Heart left ventricle (tissue), 16 donors: ENCODE data around the gene HJURP. TPM values are rescaled to one million over a fixed set of nuclear protein-coding genes. Genes with fewer than 3 reads are reported as not detected.

Source experiments
- ATAC-seq, 4 donors: fragments of 200-7000 bp; cut with Tn5 transposase; one replicate each; pipeline ENCODE4 v1.9.1; 2020 to 2022; ENCODE audit warnings: moderate library complexity in 4 of 4, mild to moderate bottlenecking in 3 of 4, moderate number of reproducible peaks in 1 of 4
- DNase-seq, 5 donors: peaks; one replicate each; pipeline ENCODE4 v3.0.0-alpha.2; 2020
- H3K27ac ChIP-seq, 12 donors: fragments of 200-600 bp; sonication (generic) in 4 of 12; one replicate each; pipeline versions ENCODE4 v1.5.0 to v1.8.0; 2016 to 2022; ENCODE audit warnings: mild to moderate bottlenecking in 2 of 12
- H3K27me3 ChIP-seq, 9 donors: fragments of 200-600 bp; sonication (generic) in 2 of 9; one replicate each; pipeline versions ENCODE4 v1.5.1 to v1.8.0; 2016 to 2022; ENCODE audit warnings: mild to moderate bottlenecking in 3 of 9
- H3K36me3 ChIP-seq, 9 donors: fragments of 200-600 bp; sonication (generic) in 2 of 9; one replicate each; pipeline versions ENCODE4 v1.5.0 to v1.8.0; 2018 to 2022; ENCODE audit warnings: mild to moderate bottlenecking in 2 of 9
- H3K4me1 ChIP-seq, 12 donors: fragments of 200-600 bp; sonication (generic) in 4 of 12; one replicate each; pipeline versions ENCODE4 v1.5.0 to v1.8.0; 2016 to 2022; ENCODE audit warnings: mild to moderate bottlenecking in 3 of 12
- H3K4me3 ChIP-seq, 12 donors: fragments of 200-600 bp; sonication (generic) in 4 of 12; one replicate each; pipeline versions ENCODE4 v1.5.0 to v1.8.0; 2017 to 2022; ENCODE audit warnings: mild to moderate bottlenecking in 9 of 12, moderate library complexity in 4 of 12
- H3K9me3 ChIP-seq, 12 donors: fragments of 200-600 bp; sonication (generic) in 4 of 12; one replicate each; pipeline versions ENCODE4 v1.5.0 to v1.8.0; 2016 to 2022; ENCODE audit warnings: mild to moderate bottlenecking in 1 of 12
- POLR2A ChIP-seq, 2 donors: fragments of 450-650 bp; IDR thresholded peaks; one replicate each; pipeline ENCODE4 v1.6.1; 2017; ENCODE audit warnings: antibody characterized with exemption in 2 of 2, mild to moderate bottlenecking in 2 of 2, moderate library complexity in 2 of 2
- WGBS, 4 donors: extraction: QIAGEN DNeasy Blood & Tissue Kit in 2 of 4; methylation state at CpG; one replicate each; pipeline versions ENCODE4 v1.1.5 to v1.1.7; 2013 to 2018; 5-methylcytosine and 5-hydroxymethylcytosine counted together
- intact Hi-C, 10 donors: fragments of 100-400 bp; cut with DNase I; formaldehyde crosslinking; loops; one replicate each; pipeline versions ENCODE4 v1.11.1 to v1.14.2; 2022
- polyA plus RNA-seq, 2 donors: library from polyadenylated mRNA; stranded (reverse); fragments of 200-250 nt; gene quantifications; one replicate each; pipeline ENCODE4 v1.2.3, GENCODE V29; 2013
- total RNA-seq, 9 donors: library from RNA; depleted of rRNA in 2 of 9; stranded (reverse); fragments of >200 nt in 2 of 9; fragmentation: NEBNext Ultra II Directional in 3 of 9; extraction: Animal tissue kit (Norgen Biotek cat#: 25700) in 3 of 9; gene quantifications; one replicate each; pipeline versions ENCODE4 v1.1.0 to v1.2.4, GENCODE V29; 2016 to 2023
- TF ChIP-seq, protein P1 (sequence below), 12 donors: fragments of 200-600 bp; sonication (generic) in 4 of 12; IDR thresholded peaks; one replicate each; pipeline versions ENCODE4 v1.5.0 to v1.8.0; 2018 to 2022; ENCODE audit warnings: antibody characterized with exemption in 12 of 12, mild to moderate bottlenecking in 5 of 12
- donor health status: ischemic (EF 13 %, LVEDD 7.1; RV severe dilation, severe dysfunction).
- donor health status: healthy with polysubstance abuse.
- donor health status: DM: no; HTN: yes; CAD: no.
- donor health status: DM: no; HTN: no; CAD: no.
- donor health status: ischemic (EF 25% LVEDD 6.9; RV normal size, moderate dysfunction).
- donor health status: ischemic (EF 25% LVEDD 5.7; RV mildly dilated, moderate dysfunction).
- donor health status: healthy.
- donor health status: DM: yes; HTN: yes; CAD: no.
- donor health status: ischemic (EF 35%, LVEDD 5.7; RV mildly dilated, moderate dysfunction).
- donor health status: nonischemic (EF 11% LVEDD 7.7; RV severe dilation, severe dysfunction).
- donor health status: DM: yes; HTN: yes; CAD: no.
- donor health status: PGD.
- donor health status: ischemic (EF 29% LVEDD 5.4; RV normal size, mild dysfunction).
- donor health status: nonischemic (EF 23%, LVEDD 6.1; RV moderate dilation, normal function).

The HJURP gene
- total and polyA plus RNA-seq, 11 donors, result 0.08 to 8.4 (median 0.41) TPM; not detected in 3

GRCh38 chr2:233791883-233792329, 62.4 kb downstream of the HJURP start:
- no peaks in the 10 kb centered on the region for H3K27me3 ChIP-seq
- H3K36me3 ChIP-seq, result no peaks in the 10 kb centered on the region
- DNase-seq (no peak), ATAC-seq (no peak)
- WGBS, 4 donors, result 76 to 82% (median 80%) methylated on average over 9 of the region's 9 CpGs
- no peaks in the 10 kb centered on the region for H3K9me3 ChIP-seq
- no peak overlapping the region for H3K27ac ChIP-seq
- intact Hi-C loops, result no loop called here
- TF ChIP-seq, protein P1, sequence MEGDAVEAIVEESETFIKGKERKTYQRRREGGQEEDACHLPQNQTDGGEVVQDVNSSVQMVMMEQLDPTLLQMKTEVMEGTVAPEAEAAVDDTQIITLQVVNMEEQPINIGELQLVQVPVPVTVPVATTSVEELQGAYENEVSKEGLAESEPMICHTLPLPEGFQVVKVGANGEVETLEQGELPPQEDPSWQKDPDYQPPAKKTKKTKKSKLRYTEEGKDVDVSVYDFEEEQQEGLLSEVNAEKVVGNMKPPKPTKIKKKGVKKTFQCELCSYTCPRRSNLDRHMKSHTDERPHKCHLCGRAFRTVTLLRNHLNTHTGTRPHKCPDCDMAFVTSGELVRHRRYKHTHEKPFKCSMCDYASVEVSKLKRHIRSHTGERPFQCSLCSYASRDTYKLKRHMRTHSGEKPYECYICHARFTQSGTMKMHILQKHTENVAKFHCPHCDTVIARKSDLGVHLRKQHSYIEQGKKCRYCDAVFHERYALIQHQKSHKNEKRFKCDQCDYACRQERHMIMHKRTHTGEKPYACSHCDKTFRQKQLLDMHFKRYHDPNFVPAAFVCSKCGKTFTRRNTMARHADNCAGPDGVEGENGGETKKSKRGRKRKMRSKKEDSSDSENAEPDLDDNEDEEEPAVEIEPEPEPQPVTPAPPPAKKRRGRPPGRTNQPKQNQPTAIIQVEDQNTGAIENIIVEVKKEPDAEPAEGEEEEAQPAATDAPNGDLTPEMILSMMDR (IDR thresholded peaks at IDR 0.05), result no peak
- TF ChIP-seq POLR2A (IDR thresholded peaks at IDR 0.05), result no peak
- H3K4me3 ChIP-seq, result no peak overlapping the region
- H3K4me1 ChIP-seq, result no peaks in the 10 kb centered on the region

- Histone ChIP-seq H3K27me3 (no peaks in the 10 kb centered on the region), H3K36me3 (no peaks in the 10 kb centered on the region), H3K4me1 (no peaks in the 10 kb centered on the region), H3K9me3 (no peaks in the 10 kb centered on the region), H3K27ac (no peak overlapping the region), H3K4me3 (no peak overlapping the region)
- intact Hi-C loops, result no loop called here
- DNase-seq, result no peak
- no peak for ATAC-seq
- TF ChIP-seq, protein P1 (IDR thresholded peaks at IDR 0.05), result no peak
- 80 to 86% (median 83%) methylated on average over 18 of the region's 18 CpGs for whole genome bisulfite sequencing, 4 donors
Measured at GRCh38 chr2:233791151-233791882, 63.0 kb downstream of the HJURP start.

DNA sequence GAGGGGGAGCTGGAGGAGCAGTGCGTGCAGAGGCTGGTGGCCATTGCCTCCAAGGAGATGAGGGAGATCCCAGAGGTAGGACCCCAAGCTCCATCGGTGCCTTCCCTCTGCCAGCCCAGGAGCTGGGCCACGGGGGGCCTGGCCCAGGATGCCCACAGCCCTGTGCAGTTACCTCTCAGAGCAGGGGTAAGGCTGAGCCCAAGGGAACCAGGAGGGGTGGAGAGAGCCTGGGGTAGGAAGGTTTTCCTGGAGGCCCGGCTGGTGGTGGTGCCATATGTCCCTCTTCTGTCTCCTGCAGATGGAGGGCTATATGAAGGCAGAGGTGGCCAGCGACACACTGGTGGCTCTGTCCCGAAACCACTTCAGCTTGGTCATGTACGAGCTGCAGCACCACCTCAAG, 64.8 kb downstream of the HJURP start:
- ATAC-seq (no peak), DNase-seq (no peak)
- no peak overlapping the region for H3K27ac ChIP-seq
- no peak overlapping the region for H3K4me3 ChIP-seq
- no peaks in the 10 kb centered on the region for H3K9me3 ChIP-seq
- TF ChIP-seq, protein P1 (IDR thresholded peaks at IDR 0.05), result no peak
- no peak for TF ChIP-seq POLR2A (IDR thresholded peaks at IDR 0.05)
- H3K27me3 ChIP-seq, result peaks cover 0 to 4% (median 0%) of the 10 kb centered on the region in 9 donors
- H3K36me3 ChIP-seq, result no peaks in the 10 kb centered on the region
- H3K4me1 ChIP-seq, result no peaks in the 10 kb centered on the region
- 86 to 94% (median 93%) methylated on average over 3 to 7 of the region's 7 CpGs for WGBS, 4 donors
- intact Hi-C loops, result no loop called here

Other genes with a start within 250 kb of the HJURP start
- gene UGT1A8, start 236.9 kb downstream of the HJURP start, total RNA-seq, result not detected
- not detected for gene UGT1A8, start 236.9 kb downstream of the HJURP start, polyA plus RNA-seq
- not detected for gene UGT1A10, start 218.1 kb downstream of the HJURP start, total RNA-seq
- not detected for gene UGT1A10, start 218.1 kb downstream of the HJURP start, polyA plus RNA-seq
- not detected for gene UGT1A9, start 182.6 kb downstream of the HJURP start, total RNA-seq
- gene UGT1A9, start 182.6 kb downstream of the HJURP start, polyA plus RNA-seq, result not detected
- gene UGT1A7, start 172.6 kb downstream of the HJURP start, total RNA-seq, result not detected
- gene UGT1A7, start 172.6 kb downstream of the HJURP start, polyA plus RNA-seq, result not detected
- gene UGT1A6, start 161.6 kb downstream of the HJURP start, total RNA-seq, result not detected
- not detected for gene UGT1A6, start 161.6 kb downstream of the HJURP start, polyA plus RNA-seq
- gene UGT1A5, start 141.6 kb downstream of the HJURP start, total RNA-seq, result not detected
- not detected for gene UGT1A5, start 141.6 kb downstream of the HJURP start, polyA plus RNA-seq
- not detected for gene UGT1A4, start 135.8 kb downstream of the HJURP start, total RNA-seq
- not detected for gene UGT1A4, start 135.8 kb downstream of the HJURP start, polyA plus RNA-seq
- gene UGT1A3, start 125.5 kb downstream of the HJURP start, total RNA-seq, result not detected
- not detected for gene UGT1A3, start 125.5 kb downstream of the HJURP start, polyA plus RNA-seq
- not detected for gene UGT1A1, start 94.3 kb downstream of the HJURP start, total RNA-seq
- gene UGT1A1, start 94.3 kb downstream of the HJURP start, polyA plus RNA-seq, result under 1 TPM in 1 of 2 donors, not detected in 1; 0.03 TPM
- gene MROH2A, start 76.2 kb downstream of the HJURP start, total RNA-seq, result under 1 TPM in 1 of 9 donors, not detected in 8; 0.75 TPM
- not detected for gene MROH2A, start 76.2 kb downstream of the HJURP start, polyA plus RNA-seq
- gene TRPM8, start 62.8 kb upstream of the HJURP start, total RNA-seq, result under 1 TPM in 2 of 9 donors, not detected in 7; 0.19 to 0.25 TPM
- not detected for gene TRPM8, start 62.8 kb upstream of the HJURP start, polyA plus RNA-seq
- gene SPP2, start 196.2 kb upstream of the HJURP start, total RNA-seq, result not detected
- gene SPP2, start 196.2 kb upstream of the HJURP start, polyA plus RNA-seq, result not detected